Fibroblast of villous mesenchyme (primary cell): Measurements from ENCODE around the gene NIP7. TPM values are rescaled to one million over a fixed set of nuclear protein-coding genes. Genes with fewer than 3 reads are reported as not detected.

Experiments used
- DNase-seq: peaks from one replicate; pipeline ENCODE4 v3.0.0-alpha.2; 2010; ENCODE audit warnings: low read depth
- H3K4me3 ChIP-seq: 2 replicates; pipeline ENCODE4 v1.5.1; 2011; ENCODE audit warnings: low read depth, mild to moderate bottlenecking, low read length
- total RNA-seq: library from RNA; depleted of rRNA; stranded (reverse); fragments of >200 nt; gene quantifications from 2 replicates; pipeline ENCODE4 v1.2.3, GENCODE V29; 2012
- TF ChIP-seq, protein P1 (sequence below): IDR thresholded peaks from 2 replicates; pipeline ENCODE4 v1.5.1; 2012; ENCODE audit warnings: low read depth, mild to moderate bottlenecking, low read length; ENCODE audit not compliant: insufficient read depth

NIP7 gene
- total RNA-seq, 1 donor: 35.4 TPM

DNA sequence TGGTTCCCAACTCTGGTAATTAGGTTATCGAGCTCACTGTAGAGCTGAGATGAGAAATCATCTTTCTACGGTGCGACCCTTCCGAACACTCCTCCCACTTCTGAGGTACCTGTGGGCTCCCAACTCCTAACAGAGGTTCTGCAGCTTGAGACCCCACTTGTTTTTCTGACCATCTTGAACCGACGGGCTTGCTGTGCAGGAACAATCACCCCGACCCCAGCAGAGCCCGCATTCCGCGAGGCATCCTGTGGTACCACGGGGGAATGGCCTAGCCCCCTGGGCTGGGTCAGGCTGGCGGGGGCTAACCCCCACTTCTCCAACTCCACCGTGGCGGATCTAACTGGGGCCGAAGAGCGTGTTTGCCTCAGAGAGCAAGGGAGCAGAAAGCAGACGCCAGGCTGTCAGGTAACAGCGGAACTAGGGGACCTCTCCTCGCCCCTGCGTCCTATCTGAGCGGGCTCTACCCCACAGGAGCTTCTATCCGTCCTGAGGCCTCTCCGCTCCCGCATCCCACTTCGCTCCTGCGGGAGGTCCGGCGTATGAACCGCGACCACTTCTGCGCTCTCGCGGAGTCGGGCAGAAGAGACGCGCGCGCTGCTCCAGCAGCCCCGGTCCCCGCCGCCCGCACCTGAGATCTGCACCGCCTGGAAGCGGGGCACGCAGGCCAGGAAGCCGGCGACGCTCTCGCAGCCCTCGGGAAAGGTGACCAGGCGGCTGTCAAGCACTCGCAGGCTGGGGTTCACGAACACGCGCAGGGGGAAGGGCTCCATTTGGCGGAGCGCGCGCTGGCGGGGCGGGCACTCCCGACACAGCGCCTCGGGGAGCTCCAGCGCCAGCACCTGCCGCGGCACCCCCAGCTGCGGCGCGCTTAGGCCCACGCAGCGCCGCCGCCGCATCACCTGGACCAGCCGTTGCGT is 9.9 kb upstream of the NIP7 start:
- TF ChIP-seq, protein P1, sequence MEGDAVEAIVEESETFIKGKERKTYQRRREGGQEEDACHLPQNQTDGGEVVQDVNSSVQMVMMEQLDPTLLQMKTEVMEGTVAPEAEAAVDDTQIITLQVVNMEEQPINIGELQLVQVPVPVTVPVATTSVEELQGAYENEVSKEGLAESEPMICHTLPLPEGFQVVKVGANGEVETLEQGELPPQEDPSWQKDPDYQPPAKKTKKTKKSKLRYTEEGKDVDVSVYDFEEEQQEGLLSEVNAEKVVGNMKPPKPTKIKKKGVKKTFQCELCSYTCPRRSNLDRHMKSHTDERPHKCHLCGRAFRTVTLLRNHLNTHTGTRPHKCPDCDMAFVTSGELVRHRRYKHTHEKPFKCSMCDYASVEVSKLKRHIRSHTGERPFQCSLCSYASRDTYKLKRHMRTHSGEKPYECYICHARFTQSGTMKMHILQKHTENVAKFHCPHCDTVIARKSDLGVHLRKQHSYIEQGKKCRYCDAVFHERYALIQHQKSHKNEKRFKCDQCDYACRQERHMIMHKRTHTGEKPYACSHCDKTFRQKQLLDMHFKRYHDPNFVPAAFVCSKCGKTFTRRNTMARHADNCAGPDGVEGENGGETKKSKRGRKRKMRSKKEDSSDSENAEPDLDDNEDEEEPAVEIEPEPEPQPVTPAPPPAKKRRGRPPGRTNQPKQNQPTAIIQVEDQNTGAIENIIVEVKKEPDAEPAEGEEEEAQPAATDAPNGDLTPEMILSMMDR: no peak
- peak overlapping the region; percentile 74 for H3K4me3 ChIP-seq
- no peak for DNase-seq

DNA sequence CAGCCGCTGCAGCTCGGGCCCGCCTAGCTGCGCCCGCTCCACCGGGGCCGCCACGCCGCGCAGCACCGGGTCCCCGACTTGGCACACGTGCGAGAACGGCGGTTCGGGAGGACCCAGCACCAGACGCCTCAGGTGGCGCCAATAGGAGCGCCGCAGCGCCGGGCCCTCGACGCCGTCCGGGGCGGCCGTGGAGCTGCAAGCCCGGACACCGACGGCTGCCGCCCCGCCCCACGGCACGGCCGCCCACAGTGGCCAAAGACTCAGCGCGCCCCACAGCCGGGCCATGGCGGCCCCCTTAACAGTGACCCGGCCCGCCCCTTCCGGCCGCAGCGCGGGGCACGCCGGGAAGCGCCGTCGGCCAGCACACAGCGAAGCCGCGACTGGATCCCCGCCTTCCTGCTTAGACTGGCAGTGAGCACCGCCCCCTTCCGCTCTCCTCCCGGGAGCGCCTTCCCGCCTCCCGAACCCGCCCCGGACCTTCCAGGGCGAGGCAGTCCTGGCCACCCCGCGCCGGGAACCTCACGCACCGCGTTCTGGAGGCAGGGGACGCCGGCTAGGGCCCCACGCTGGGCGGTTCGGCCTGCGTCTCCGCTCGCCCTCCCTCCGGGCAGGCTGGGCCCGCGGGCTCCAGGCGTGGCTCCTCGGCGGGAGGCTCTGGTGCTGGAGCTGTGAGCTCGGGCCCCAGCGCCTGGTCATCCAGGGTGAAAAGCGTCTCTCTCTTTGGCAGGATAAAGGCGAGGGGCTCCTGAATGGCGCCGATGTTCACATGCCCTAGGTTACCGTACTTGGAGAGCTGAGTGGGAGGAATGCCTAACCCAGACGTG is 9.1 kb upstream of the NIP7 start, which contains the start of gene PDF:
Gene PDF, minus strand, starts transcription at position 303 of the 824 bp plus-strand sequence. Its CDS starts 18 bp downstream, at position 285.
- TF ChIP-seq, protein P1: no peak
- H3K4me3 ChIP-seq: peak within 1 kb of the TSS; percentile 74
- peak; percentile 92 for DNase-seq

DNA sequence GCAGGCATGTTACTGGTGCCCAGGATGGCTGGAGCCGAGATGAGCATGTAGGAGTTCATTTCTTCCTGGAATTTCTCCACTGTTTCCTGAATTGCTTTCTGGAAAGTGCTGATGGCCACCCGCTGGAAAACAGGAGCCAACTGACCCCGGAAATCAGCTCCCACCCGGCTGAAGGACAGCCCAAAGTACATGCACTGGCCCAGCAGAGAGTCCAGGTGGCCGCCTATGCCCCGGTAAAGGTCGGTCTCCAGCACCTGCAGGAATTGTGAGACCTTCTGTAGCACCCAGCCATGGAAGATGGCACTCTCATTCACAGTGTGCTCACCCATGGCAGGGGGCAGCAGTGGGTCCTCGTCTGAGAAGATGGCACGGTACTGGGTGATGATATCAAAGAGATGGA is 4.9 kb upstream of the NIP7 start:
- TF ChIP-seq, protein P1: no peak
- H3K4me3 ChIP-seq: no peak overlapping the region
- no peak for DNase-seq

DNA sequence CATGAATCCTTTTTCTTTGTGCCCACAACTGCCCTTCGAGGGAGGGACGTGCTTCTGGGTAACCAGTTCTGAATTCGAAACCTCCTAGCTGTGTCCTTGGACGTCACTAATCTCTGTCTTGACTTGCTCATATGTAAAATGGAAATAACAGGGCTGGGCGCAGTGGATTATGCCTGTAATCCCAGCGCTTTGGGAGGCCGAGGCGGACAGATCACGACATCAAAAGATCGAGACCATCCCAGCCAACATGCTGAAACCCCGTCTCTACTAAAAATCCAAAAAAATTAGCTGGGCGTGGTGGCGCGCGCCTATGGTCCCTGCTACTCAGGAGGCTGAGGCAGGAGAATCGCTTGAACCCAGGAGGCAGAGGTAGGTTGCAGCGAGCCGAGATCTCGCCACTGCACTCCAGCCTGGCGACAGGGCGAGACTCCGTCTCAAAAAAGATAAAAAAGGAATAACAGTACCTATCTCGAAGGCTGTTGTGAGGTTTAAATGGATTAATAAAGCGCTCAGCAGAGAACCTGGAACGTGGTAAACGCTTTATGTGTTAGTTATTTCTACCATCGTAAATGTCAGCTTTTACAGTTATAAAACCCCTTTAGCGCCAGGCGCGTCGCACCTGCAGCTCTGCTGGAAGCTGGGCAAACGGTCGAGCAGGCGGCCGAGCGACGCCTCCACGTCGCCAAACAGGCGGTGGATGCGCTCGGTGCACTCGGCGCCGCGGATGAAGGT is 849 bp upstream of the NIP7 start:
- TF ChIP-seq, protein P1: no peak
- no peak for DNase-seq
- peak overlapping the region; percentile 94 for H3K4me3 ChIP-seq

DNA sequence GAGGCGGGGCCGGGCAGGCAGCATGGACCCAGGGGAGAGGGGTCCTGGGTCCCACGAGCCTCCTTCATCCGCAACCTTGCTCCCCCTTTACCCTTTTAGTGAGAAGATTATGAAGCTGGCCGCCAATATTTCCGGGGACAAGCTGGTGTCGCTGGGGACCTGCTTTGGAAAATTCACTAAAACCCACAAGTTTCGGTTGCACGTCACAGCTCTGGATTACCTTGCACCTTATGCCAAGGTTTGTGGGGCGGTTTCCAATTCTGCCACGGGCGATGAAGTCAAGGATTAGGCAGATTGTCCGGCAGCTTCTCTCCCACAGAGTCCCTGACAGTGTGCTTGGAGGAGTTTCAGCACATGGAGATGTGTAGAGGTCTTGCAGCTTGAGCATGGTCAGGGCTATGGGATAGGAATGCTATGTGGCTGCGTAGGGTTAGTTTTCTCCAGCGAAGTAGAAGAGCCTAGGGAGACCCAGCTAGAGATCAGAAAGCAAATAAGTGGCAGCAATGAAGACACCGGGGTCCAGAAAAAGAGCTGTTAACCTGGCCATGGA is 598 bp downstream of the NIP7 start:
- H3K4me3 ChIP-seq: peak overlapping the region; percentile 94
- TF ChIP-seq, protein P1: no peak
- no peak for DNase-seq

DNA sequence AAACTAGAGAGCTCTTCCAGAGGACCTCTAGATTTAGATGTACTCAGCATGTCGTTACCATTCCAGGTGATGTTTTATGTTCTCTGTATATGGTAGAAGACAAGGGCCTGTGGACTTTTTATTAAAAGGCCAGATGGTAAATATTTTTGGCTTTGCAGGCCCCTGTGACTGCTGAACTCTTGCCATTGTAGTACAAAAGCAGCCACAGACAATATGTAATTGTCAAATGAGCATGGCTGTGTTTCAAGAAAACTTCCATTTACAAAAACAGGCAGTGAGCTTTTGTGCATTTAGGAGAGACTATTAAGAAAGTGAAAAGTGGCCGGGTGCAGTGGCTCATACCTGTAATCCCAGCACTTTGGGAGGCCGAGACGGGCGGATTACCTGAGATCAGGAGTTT is 4.6 kb downstream of the NIP7 start:
- H3K4me3 ChIP-seq: no peak overlapping the region
- DNase-seq: no peak
- TF ChIP-seq, protein P1: no peak
